H1 (cell line): Measurements from ENCODE around the gene CACNB4.

Experiments
- CHD1 ChIP-seq: IDR thresholded peaks from 2 replicates; pipeline ENCODE4 v1.6.1; 2012; ENCODE audit warnings: low read depth, low read length, improper control_type of control experiment
- CHD2 ChIP-seq: IDR thresholded peaks from 2 replicates; pipeline ENCODE4 v1.6.1; 2012; ENCODE audit warnings: low read length, improper control_type of control experiment
- EZH2 ChIP-seq: fragments of 200-600 bp; sonication (generic); IDR thresholded peaks from 2 replicates; pipeline ENCODE4 v1.7.1; 2012; ENCODE audit warnings: low read depth, mild to moderate bottlenecking, moderate library complexity, low read length, inconsistent platforms; ENCODE audit not compliant: severe bottlenecking
- GTF2F1 ChIP-seq: IDR thresholded peaks from 2 replicates; pipeline ENCODE4 v1.6.1; 2012; ENCODE audit warnings: low read depth, low read length, improper control_type of control experiment, borderline replicate concordance
- JUN ChIP-seq: IDR thresholded peaks from 2 replicates; pipeline ENCODE4 v1.6.1; 2011; ENCODE audit warnings: low read depth, mild to moderate bottlenecking, improper control_type of control experiment, low read length
- PHF8 ChIP-seq: fragments of 200-600 bp; sonication (generic); conservative IDR thresholded peaks from 2 replicates; pipeline ENCODE4 v1.7.1; 2012; ENCODE audit warnings: low read depth, mild to moderate bottlenecking, inconsistent platforms, low read length, moderate library complexity
- POLR2A ChIP-seq, 2 experiments: IDR thresholded peaks; 1 replicate in 1 of 2; 2 replicates in 1 of 2; pipeline ENCODE4 v1.6.1; 2011; ENCODE audit warnings: low read depth in 2 of 2, low read length in 2 of 2, mild to moderate bottlenecking in 2 of 2; ENCODE audit errors: control extremely low read depth in 1 of 2
- POLR2AphosphoS5 ChIP-seq: IDR thresholded peaks from 2 replicates; pipeline ENCODE4 v1.6.1; 2011; ENCODE audit warnings: low read depth, low read length
- RAD21 ChIP-seq, 2 experiments: IDR thresholded peaks in 1 of 2; conservative IDR thresholded peaks in 1 of 2; 2 replicates each; pipeline ENCODE4 v1.6.1; 2011; ENCODE audit warnings: low read depth in 2 of 2, low read length in 2 of 2, improper control_type of control experiment in 1 of 2, inconsistent platforms in 1 of 2, mild to moderate bottlenecking in 1 of 2, moderate library complexity in 1 of 2
- SIN3A ChIP-seq, 2 experiments: IDR thresholded peaks in 1 of 2; conservative IDR thresholded peaks in 1 of 2; 2 replicates each; pipeline ENCODE4 v1.6.1; 2011 to 2012; ENCODE audit warnings: low read length in 2 of 2, improper control_type of control experiment in 1 of 2, low read depth in 1 of 2, mild to moderate bottlenecking in 1 of 2
- TCF12 ChIP-seq: IDR thresholded peaks from 2 replicates; pipeline ENCODE4 v1.6.1; 2011; ENCODE audit warnings: low read depth, mild to moderate bottlenecking, low read length
- TF ChIP-seq, protein P1 (sequence below), 3 experiments: IDR thresholded peaks; 1 replicate in 2 of 3; 2 replicates in 1 of 3; pipeline versions ENCODE4 v1.5.1 to v1.6.1; 2011; ENCODE audit warnings: low read length in 3 of 3, mild to moderate bottlenecking in 3 of 3, inconsistent platforms in 2 of 3, low read depth in 1 of 3, moderate library complexity in 1 of 3; ENCODE audit not compliant: insufficient read depth in 1 of 3; ENCODE audit errors: control extremely low read depth in 1 of 3
- TF ChIP-seq, protein P2 (sequence below): fragments of 300-600 bp; sonication (generic); IDR thresholded peaks from 2 replicates; pipeline ENCODE4 v1.7.1; 2012; ENCODE audit warnings: low read length, moderate library complexity, mild to moderate bottlenecking, inconsistent platforms; ENCODE audit not compliant: insufficient replicate concordance

- TF ChIP-seq TCF12 (no peak), GTF2F1 (no peak), CHD2 (no peak), PHF8 (no peak), EZH2 (no peak), JUN (no peak), POLR2AphosphoS5 (no peak), CHD1 (no peak), RAD21 (IDR thresholded peaks at IDR 0.05 in 1 of 2, conservative IDR thresholded peaks at IDR 0.05 in 1 of 2; ENCODE audit: low read depth in 2 of 2, low read length in 2 of 2) (no peak), SIN3A (conservative IDR thresholded peaks at IDR 0.05 in 1 of 2, IDR thresholded peaks at IDR 0.05 in 1 of 2; ENCODE audit: low read depth in 1 of 2, low read length in 2 of 2) (no peak), POLR2A (IDR thresholded peaks at IDR 0.05; ENCODE audit: control extremely low read depth in 1 of 2, low read depth in 2 of 2, low read length in 2 of 2) (no peak)
- TF ChIP-seq, protein P1, sequence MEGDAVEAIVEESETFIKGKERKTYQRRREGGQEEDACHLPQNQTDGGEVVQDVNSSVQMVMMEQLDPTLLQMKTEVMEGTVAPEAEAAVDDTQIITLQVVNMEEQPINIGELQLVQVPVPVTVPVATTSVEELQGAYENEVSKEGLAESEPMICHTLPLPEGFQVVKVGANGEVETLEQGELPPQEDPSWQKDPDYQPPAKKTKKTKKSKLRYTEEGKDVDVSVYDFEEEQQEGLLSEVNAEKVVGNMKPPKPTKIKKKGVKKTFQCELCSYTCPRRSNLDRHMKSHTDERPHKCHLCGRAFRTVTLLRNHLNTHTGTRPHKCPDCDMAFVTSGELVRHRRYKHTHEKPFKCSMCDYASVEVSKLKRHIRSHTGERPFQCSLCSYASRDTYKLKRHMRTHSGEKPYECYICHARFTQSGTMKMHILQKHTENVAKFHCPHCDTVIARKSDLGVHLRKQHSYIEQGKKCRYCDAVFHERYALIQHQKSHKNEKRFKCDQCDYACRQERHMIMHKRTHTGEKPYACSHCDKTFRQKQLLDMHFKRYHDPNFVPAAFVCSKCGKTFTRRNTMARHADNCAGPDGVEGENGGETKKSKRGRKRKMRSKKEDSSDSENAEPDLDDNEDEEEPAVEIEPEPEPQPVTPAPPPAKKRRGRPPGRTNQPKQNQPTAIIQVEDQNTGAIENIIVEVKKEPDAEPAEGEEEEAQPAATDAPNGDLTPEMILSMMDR (IDR thresholded peaks at IDR 0.05; ENCODE audit: control extremely low read depth in 1 of 3, insufficient read depth in 1 of 3, low read depth in 1 of 3, low read length in 3 of 3): no peak
- TF ChIP-seq, protein P2, sequence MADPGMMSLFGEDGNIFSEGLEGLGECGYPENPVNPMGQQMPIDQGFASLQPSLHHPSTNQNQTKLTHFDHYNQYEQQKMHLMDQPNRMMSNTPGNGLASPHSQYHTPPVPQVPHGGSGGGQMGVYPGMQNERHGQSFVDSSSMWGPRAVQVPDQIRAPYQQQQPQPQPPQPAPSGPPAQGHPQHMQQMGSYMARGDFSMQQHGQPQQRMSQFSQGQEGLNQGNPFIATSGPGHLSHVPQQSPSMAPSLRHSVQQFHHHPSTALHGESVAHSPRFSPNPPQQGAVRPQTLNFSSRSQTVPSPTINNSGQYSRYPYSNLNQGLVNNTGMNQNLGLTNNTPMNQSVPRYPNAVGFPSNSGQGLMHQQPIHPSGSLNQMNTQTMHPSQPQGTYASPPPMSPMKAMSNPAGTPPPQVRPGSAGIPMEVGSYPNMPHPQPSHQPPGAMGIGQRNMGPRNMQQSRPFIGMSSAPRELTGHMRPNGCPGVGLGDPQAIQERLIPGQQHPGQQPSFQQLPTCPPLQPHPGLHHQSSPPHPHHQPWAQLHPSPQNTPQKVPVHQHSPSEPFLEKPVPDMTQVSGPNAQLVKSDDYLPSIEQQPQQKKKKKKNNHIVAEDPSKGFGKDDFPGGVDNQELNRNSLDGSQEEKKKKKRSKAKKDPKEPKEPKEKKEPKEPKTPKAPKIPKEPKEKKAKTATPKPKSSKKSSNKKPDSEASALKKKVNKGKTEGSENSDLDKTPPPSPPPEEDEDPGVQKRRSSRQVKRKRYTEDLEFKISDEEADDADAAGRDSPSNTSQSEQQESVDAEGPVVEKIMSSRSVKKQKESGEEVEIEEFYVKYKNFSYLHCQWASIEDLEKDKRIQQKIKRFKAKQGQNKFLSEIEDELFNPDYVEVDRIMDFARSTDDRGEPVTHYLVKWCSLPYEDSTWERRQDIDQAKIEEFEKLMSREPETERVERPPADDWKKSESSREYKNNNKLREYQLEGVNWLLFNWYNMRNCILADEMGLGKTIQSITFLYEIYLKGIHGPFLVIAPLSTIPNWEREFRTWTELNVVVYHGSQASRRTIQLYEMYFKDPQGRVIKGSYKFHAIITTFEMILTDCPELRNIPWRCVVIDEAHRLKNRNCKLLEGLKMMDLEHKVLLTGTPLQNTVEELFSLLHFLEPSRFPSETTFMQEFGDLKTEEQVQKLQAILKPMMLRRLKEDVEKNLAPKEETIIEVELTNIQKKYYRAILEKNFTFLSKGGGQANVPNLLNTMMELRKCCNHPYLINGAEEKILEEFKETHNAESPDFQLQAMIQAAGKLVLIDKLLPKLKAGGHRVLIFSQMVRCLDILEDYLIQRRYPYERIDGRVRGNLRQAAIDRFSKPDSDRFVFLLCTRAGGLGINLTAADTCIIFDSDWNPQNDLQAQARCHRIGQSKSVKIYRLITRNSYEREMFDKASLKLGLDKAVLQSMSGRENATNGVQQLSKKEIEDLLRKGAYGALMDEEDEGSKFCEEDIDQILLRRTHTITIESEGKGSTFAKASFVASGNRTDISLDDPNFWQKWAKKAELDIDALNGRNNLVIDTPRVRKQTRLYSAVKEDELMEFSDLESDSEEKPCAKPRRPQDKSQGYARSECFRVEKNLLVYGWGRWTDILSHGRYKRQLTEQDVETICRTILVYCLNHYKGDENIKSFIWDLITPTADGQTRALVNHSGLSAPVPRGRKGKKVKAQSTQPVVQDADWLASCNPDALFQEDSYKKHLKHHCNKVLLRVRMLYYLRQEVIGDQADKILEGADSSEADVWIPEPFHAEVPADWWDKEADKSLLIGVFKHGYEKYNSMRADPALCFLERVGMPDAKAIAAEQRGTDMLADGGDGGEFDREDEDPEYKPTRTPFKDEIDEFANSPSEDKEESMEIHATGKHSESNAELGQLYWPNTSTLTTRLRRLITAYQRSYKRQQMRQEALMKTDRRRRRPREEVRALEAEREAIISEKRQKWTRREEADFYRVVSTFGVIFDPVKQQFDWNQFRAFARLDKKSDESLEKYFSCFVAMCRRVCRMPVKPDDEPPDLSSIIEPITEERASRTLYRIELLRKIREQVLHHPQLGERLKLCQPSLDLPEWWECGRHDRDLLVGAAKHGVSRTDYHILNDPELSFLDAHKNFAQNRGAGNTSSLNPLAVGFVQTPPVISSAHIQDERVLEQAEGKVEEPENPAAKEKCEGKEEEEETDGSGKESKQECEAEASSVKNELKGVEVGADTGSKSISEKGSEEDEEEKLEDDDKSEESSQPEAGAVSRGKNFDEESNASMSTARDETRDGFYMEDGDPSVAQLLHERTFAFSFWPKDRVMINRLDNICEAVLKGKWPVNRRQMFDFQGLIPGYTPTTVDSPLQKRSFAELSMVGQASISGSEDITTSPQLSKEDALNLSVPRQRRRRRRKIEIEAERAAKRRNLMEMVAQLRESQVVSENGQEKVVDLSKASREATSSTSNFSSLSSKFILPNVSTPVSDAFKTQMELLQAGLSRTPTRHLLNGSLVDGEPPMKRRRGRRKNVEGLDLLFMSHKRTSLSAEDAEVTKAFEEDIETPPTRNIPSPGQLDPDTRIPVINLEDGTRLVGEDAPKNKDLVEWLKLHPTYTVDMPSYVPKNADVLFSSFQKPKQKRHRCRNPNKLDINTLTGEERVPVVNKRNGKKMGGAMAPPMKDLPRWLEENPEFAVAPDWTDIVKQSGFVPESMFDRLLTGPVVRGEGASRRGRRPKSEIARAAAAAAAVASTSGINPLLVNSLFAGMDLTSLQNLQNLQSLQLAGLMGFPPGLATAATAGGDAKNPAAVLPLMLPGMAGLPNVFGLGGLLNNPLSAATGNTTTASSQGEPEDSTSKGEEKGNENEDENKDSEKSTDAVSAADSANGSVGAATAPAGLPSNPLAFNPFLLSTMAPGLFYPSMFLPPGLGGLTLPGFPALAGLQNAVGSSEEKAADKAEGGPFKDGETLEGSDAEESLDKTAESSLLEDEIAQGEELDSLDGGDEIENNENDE: no peak
Observed at GRCh38 chr2:151817929-151818328, 280.9 kb downstream of the CACNB4 start.
